OCI-LY7 (cell line): ENCODE results near the gene HSPB7. TPM values are rescaled to one million over a fixed set of nuclear protein-coding genes. Genes with fewer than 3 reads are reported as not detected.

Source experiments
- BruUV-seq: library from RNA; stranded (reverse); fragments of 400-500 nt; replicated peaks from 2 replicates; lab custom pipeline; 2021; lab: Mats Ljungman, UMichigan
- CTCF ChIA-PET: fragments of 300-600 bp; sonication (Branson Sonifier 250); formaldehyde crosslinking; loops from one replicate; lab custom pipeline; 2022; ENCODE audit warnings: antibody characterized with exemption; ENCODE audit not compliant: unreplicated experiment; lab: Charles Lee
- POLR2A ChIA-PET: fragments of 300-600 bp; sonication (Branson Sonifier 250); formaldehyde crosslinking; loops from one replicate; lab custom pipeline; 2022; ENCODE audit warnings: antibody characterized with exemption; lab: Charles Lee
- DNase-seq: peaks from one replicate; pipeline ENCODE4 v3.0.0-alpha.2; 2015; ENCODE audit warnings: low spot score
- H2AFZ ChIP-seq: fragments of 200-600 bp; sonication (generic), shearing (Covaris generic); 2 replicates; pipeline ENCODE4 v1.6.1; 2014; ENCODE audit warnings: mild to moderate bottlenecking, antibody characterized with exemption, low read length, moderate library complexity
- H3K27ac ChIP-seq: fragments of 200-600 bp; sonication (generic); 2 replicates; pipeline ENCODE4 v1.5.1; 2014; ENCODE audit warnings: mixed run types, low read depth, mild to moderate bottlenecking, moderate library complexity, low read length, inconsistent platforms; ENCODE audit not compliant: poor library complexity, severe bottlenecking
- H3K36me3 ChIP-seq: fragments of 200-600 bp; sonication (generic); 2 replicates; pipeline ENCODE4 v1.6.1; 2014; ENCODE audit warnings: mild to moderate bottlenecking, antibody characterized with exemption, low read length, moderate library complexity, mixed read lengths; ENCODE audit not compliant: insufficient read depth
- H3K4me1 ChIP-seq: fragments of 200-600 bp; sonication (generic); 2 replicates; pipeline ENCODE4 v1.5.1; 2014; ENCODE audit warnings: mild to moderate bottlenecking, low read length; ENCODE audit not compliant: insufficient read depth, poor library complexity, severe bottlenecking
- H3K4me2 ChIP-seq: fragments of 200-600 bp; sonication (generic); 2 replicates; pipeline ENCODE4 v1.6.1; 2014; ENCODE audit warnings: mild to moderate bottlenecking, low read length
- H3K4me3 ChIP-seq: fragments of 200-600 bp; sonication (generic); 2 replicates; pipeline ENCODE4 v1.5.1; 2014; ENCODE audit warnings: mild to moderate bottlenecking, low read depth, low read length; ENCODE audit not compliant: poor library complexity, severe bottlenecking
- H3K79me2 ChIP-seq: fragments of 200-600 bp; sonication (generic); 2 replicates; pipeline ENCODE4 v1.6.1; 2016; ENCODE audit warnings: low read depth, mild to moderate bottlenecking, low read length, moderate library complexity, mixed read lengths; ENCODE audit not compliant: insufficient read depth
- H3K9me2 ChIP-seq: fragments of 200-600 bp; sonication (generic); 2 replicates; pipeline ENCODE4 v1.6.1; 2016; ENCODE audit warnings: mild to moderate bottlenecking, low read length, mixed read lengths; ENCODE audit not compliant: insufficient read depth
- H3K9me3 ChIP-seq: fragments of 200-600 bp; sonication (generic); 2 replicates; pipeline ENCODE4 v1.6.1; 2014; ENCODE audit warnings: mild to moderate bottlenecking, mixed run types, low read length, mixed read lengths
- H4K20me1 ChIP-seq: fragments of 200-600 bp; sonication (generic); 2 replicates; pipeline ENCODE4 v1.6.1; 2014; ENCODE audit warnings: mild to moderate bottlenecking, antibody characterized with exemption, low read length, moderate library complexity, mixed read lengths; ENCODE audit not compliant: insufficient read depth
- CTCF ChIP-seq: fragments of 200-600 bp; sonication (generic); conservative IDR thresholded peaks from 2 replicates; pipeline ENCODE4 v1.5.1; 2014; ENCODE audit warnings: mild to moderate bottlenecking, antibody characterized with exemption, low read length, moderate library complexity, mixed read lengths
- EZH2phosphoT487 ChIP-seq: fragments of 200-600 bp; sonication (generic); IDR thresholded peaks from 2 replicates; pipeline ENCODE4 v1.6.1; 2018; ENCODE audit warnings: low read depth, borderline replicate concordance, mild to moderate bottlenecking, mixed run types, antibody characterized with exemption, low read length, moderate library complexity, mixed read lengths
- intact Hi-C: fragments of 100-400 bp; cut with micrococcal nuclease; formaldehyde crosslinking; loops from one replicate; pipeline ENCODE4 v1.10.0; 2022; ENCODE audit not compliant: unreplicated experiment
- total RNA-seq, 2 experiments: library from RNA; depleted of rRNA in 1 of 2; stranded (reverse); fragments of >200 nt in 1 of 2; shearing (Covaris generic) in 1 of 2; gene quantifications; 2 replicates each; pipeline ENCODE4 v1.2.3, GENCODE V29; 2014 to 2022

Gene HSPB7
- total RNA-seq, 2 experiments from 2014 or later = not detected

GRCh38 chr1:15998929-15999328 lies 18.9 kb downstream of the HSPB7 start:
- H3K4me2 ChIP-seq = no peak overlapping the region
- no peak for DNase-seq
- H4K20me1 ChIP-seq = no peaks in the 10 kb centered on the region
- no peaks in the 10 kb centered on the region for H3K9me3 ChIP-seq
- POLR2A ChIA-PET = no interaction called here
- TF ChIP-seq EZH2phosphoT487 = no peak
- TF ChIP-seq CTCF = no peak
- H3K4me1 ChIP-seq = no peaks in the 10 kb centered on the region
- no peak overlapping the region for H3K4me3 ChIP-seq
- no peaks in the 10 kb centered on the region for H3K36me3 ChIP-seq
- BruUV-seq = no TSS peak
- intact Hi-C loops = no loop called here
- H3K79me2 ChIP-seq = no peaks in the 10 kb centered on the region
- H3K27ac ChIP-seq = no peak overlapping the region
- H3K9me2 ChIP-seq = no peaks in the 10 kb centered on the region
- CTCF ChIA-PET = no interaction called here
- no peak overlapping the region for H2AFZ ChIP-seq

GRCh38 chr1:15997637-15998280 lies 20.1 kb downstream of the HSPB7 start:
- H3K4me2 ChIP-seq = no peak overlapping the region
- POLR2A ChIA-PET = interaction anchor here (1.2 kb wide), 1 partner anchor 153 kb away, joined by 4 read pairs; no protein-coding TSS in a partner anchor
- H3K27ac ChIP-seq = no peak overlapping the region

More at GRCh38 chr1:15997637-15998280, 20.1 kb downstream of the HSPB7 start:
- no TSS peak for BruUV-seq
- CTCF ChIA-PET = interaction anchor here (0.5 to 0.6 kb wide), 2 partner anchors 10 to 368 kb away, joined by 3 read pairs; no protein-coding TSS in a partner anchor
- no peak for TF ChIP-seq EZH2phosphoT487
- TF ChIP-seq CTCF = no peak
- Histone ChIP-seq H3K79me2 (no peaks in the 10 kb centered on the region), H3K4me3 (no peak overlapping the region), H3K36me3 (no peaks in the 10 kb centered on the region), H3K9me3 (no peaks in the 10 kb centered on the region), H3K9me2 (no peaks in the 10 kb centered on the region), H4K20me1 (no peaks in the 10 kb centered on the region), H2AFZ (no peak overlapping the region), H3K4me1 (no peaks in the 10 kb centered on the region)
- intact Hi-C loops = no loop called here
- no peak for DNase-seq
